HG02588 (cell line): ENCODE data around the gene NDUFB1.

Experiments used
- ATAC-seq: cut with Tn5 transposase; IDR thresholded peaks from one replicate; pipeline ENCODE4 v1.9.1; 2021; ENCODE audit warnings: mild to moderate bottlenecking, moderate library complexity; ENCODE audit not compliant: unreplicated experiment

The NDUFB1 gene

GRCh38 chr14:92103363-92103989 lies 18.0 kb downstream of the NDUFB1 start:
- ATAC-seq = no peak

GRCh38 chr14:92099802-92100201 lies 21.7 kb downstream of the NDUFB1 start:
- ATAC-seq = no peak

- ATAC-seq = no peak
Observed at GRCh38 chr14:92093320-92093719, 28.2 kb downstream of the NDUFB1 start.

GRCh38 chr14:92088494-92088893 lies 33.0 kb downstream of the NDUFB1 start:
- no peak for ATAC-seq

GRCh38 chr14:92074555-92074954 lies 47.0 kb downstream of the NDUFB1 start:
- no peak for ATAC-seq
